ENCODE data around the gene SND1.

DNA sequence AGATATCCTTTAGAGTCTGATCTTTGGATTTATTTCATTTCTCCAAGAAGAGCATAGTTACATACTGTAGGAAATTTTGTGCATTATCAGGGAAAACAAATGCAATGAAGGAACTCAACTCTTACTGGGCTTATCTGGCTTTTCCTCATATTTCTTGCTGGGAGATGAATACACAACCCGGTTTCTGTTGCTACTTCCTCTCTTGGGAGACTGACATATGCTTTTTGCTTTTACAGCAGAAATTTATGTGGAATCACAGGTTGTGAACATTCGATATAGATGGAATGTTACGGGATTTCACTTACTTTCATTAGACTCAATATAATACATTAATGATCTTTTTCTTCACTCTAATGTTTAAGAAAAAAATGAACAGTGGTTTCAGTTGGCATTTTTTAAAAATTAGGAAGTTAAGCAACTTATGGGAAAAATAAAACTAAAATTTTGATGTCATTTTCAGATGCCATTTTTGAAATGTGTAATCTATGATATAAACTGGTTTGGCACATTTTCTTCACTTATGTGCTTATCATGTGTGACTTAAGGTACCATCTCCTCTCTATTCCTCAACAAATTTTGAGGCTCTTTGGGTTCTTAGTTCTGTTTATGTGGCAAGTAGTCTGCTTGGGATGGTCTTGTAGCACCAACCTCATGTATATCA is 7.1 kb downstream of the SND1 start:
- TF ChIP-seq, protein P1, sequence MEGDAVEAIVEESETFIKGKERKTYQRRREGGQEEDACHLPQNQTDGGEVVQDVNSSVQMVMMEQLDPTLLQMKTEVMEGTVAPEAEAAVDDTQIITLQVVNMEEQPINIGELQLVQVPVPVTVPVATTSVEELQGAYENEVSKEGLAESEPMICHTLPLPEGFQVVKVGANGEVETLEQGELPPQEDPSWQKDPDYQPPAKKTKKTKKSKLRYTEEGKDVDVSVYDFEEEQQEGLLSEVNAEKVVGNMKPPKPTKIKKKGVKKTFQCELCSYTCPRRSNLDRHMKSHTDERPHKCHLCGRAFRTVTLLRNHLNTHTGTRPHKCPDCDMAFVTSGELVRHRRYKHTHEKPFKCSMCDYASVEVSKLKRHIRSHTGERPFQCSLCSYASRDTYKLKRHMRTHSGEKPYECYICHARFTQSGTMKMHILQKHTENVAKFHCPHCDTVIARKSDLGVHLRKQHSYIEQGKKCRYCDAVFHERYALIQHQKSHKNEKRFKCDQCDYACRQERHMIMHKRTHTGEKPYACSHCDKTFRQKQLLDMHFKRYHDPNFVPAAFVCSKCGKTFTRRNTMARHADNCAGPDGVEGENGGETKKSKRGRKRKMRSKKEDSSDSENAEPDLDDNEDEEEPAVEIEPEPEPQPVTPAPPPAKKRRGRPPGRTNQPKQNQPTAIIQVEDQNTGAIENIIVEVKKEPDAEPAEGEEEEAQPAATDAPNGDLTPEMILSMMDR (IDR thresholded peaks at IDR 0.05) = no peak
- no peak for TF ChIP-seq POLR2A (IDR thresholded peaks at IDR 0.05)

Measured in esophagus squamous epithelium (tissue), 4 donors.